Measurements from ENCODE around the gene ABCD4. TPM values are rescaled to one million over a fixed set of nuclear protein-coding genes. Genes with fewer than 3 reads are reported as not detected.

Gene ABCD4
- total RNA-seq, 4 donors from 2014 or later = 28.9 to 49.8 (median 43.2) TPM

- no peak for TF ChIP-seq CTCF (IDR thresholded peaks at IDR 0.05; ENCODE audit: low read depth)
Observed at GRCh38 chr14:74245292-74245691, 57.4 kb downstream of the ABCD4 start.

- no peak for TF ChIP-seq CTCF (IDR thresholded peaks at IDR 0.05; ENCODE audit: low read depth)
Observed at GRCh38 chr14:74244115-74244514, 58.6 kb downstream of the ABCD4 start.

GRCh38 chr14:74243051-74243450 lies 59.7 kb downstream of the ABCD4 start:
- no peak for TF ChIP-seq CTCF (IDR thresholded peaks at IDR 0.05; ENCODE audit: low read depth)

GRCh38 chr14:74242780-74243042 lies 60.0 kb downstream of the ABCD4 start:
- no peak for TF ChIP-seq CTCF (IDR thresholded peaks at IDR 0.05; ENCODE audit: low read depth)

- TF ChIP-seq CTCF (IDR thresholded peaks at IDR 0.05; ENCODE audit: low read depth) = no peak
Observed at GRCh38 chr14:74242021-74242779, 60.5 kb downstream of the ABCD4 start.

GRCh38 chr14:74241652-74242017 lies 61.1 kb downstream of the ABCD4 start:
- no peak for TF ChIP-seq CTCF (IDR thresholded peaks at IDR 0.05; ENCODE audit: low read depth)

- no peak for TF ChIP-seq CTCF (IDR thresholded peaks at IDR 0.05; ENCODE audit: low read depth)
Observed at GRCh38 chr14:74240794-74241651, 61.7 kb downstream of the ABCD4 start.
